Right forelimb (tissue), 1 donor: ENCODE data around the gene SLC38A11.
"Not testable (repeated sequence)": the region's sequence is repeated elsewhere in the genome, so short reads cannot be mapped to it uniquely, and the experiment has no call there.

ENCODE experiments used
- DNase-seq: peaks from one replicate; pipeline ENCODE4 v3.0.0-alpha.2; 2018

SLC38A11 gene

DNA sequence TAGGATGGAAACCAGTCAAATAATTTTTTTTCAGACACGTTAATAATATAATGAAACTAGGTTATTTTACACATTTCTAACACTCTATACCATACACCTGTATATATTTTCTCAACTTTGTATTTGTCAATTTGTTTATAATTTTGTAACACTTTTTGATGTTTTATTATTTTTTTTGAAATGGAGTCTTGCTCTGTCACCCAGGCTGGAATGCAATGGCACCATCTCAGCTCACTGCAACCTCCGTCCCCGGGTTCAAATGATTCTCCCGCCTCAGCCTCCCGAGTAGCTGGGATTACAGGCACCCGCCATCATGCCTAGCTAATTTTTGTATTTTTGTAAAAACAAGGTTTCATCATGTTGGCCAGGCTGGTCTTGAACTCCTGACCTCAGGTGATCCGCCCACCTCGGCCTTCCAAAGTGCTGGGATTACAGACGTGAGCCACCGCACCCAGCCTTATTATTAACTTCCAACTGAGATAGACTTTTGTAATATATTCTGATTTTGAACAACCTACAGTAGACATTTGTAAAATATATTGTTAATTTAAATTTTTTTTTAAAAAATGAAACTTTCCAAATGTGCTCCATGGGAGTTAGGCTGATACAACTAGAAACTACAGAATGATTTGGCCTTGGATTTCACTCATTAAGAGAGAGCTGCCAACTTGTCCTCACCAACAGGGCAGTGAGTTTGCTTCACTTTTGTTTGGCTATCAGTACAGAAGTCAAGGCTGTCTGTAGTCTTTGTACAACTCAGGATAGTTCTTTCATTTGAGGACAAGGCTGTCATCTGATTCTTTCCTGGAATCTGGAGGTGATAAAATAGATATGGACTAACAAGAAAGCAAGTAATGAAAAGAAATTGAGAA lies 79.8 kb downstream of the SLC38A11 start:
- no peak for DNase-seq

DNA sequence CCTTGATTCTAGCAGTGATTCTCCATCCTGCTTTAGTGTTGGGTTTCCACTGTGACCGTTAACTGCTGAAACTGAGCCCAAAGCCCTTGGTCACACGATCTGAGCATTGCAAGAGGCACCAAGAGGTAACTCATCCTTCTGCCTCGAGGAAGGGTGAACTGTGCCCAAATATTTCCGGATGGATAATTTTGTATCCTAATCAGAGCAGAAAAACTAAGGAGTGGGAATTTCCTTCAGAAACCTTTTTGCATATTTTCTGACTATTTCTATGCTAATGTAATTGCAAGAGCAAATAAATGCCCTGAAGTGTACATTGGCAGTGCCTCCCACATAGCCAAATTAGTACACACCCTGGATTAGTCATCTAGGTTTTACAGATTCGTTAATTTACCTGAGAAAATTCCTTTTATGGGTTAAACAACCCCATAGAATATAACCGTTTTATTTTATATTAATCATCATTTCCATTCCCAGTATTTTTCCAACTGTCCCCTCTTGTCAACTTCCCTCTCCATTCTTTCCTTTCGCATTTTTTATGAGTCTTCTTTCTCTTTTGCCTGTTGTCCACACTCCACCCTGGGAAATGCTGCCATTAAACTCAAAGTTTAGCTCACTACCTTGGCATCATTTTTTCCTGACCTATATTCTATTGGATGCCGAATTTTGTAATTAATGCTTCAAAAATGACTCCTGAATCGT lies 82.0 kb downstream of the SLC38A11 start:
- no peak for DNase-seq

DNA sequence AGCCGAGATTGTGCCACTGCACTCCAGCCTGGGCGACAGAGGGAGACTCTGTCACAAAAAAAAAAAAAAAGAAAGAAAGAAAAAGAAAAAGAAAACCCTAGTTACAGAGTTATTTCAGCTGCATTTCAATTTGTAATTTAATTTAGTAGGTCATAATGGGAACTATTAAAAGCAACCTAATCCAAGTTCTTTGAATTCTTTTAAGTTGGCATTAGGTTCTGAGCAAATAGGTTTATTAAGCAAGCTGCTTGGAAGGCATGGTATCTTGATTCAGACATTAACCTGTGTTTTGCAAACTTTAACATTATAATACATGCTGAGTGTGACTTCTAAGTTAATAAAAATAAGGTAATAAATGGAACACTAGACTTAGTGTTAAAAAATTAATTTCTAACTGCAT lies 83.9 kb downstream of the SLC38A11 start:
- no peak for DNase-seq

DNA sequence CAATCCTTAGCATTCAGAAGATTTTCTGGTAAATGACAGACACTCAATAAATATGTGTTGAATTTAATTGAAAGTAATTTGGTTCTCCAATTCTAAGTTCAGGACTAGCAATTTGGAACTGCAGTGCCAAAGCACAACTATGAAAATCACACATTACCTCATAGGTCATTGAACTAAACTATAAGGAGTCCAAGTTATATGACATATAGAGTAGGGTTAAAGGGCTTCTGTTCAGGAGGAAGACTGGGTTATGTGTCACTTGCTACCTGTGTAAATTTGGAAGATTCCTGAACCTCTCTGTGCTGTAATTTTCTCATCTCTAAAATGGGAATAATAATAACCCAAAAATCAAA lies 85.9 kb downstream of the SLC38A11 start:
- DNase-seq, result no peak

DNA sequence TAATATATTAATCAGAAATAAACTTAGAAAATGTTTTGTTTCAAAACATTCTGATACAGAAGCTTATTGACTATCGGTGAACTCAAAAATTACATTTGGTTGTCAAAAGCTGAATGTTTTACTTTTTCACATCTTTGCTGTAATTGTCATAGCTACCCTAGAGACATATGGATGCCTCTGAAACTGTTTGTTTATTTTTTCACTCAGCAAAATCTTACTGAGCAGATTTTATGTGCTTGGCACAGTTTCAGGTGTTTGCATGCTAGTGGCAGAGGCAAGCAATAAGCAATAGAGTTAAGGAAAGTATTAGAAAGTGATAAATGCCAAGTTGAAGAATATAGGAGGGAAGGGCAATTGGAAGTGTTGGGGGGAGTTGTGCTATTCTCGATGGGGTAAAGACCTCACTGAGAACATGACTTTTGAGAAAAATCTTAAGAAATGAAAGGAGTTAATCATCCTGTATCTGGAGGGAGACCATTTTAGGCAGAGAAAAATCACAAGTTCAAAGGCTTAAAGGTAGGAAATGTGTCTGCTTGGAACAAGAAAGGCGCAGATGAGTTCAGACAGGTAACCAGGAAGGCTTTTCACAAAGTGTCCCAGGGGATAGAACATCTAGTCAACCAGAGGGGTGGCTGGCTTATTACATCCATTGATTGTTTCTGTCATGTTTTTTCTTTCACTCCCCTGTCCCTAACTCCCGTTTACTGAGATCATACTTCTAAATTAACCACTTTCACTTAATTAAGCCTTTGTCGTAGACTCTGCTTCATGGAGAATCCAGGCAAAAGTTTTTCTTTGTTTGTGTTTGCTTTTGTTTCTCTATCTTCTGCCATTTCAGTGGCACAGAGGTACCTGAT lies 86.5 kb downstream of the SLC38A11 start:
- no peak for DNase-seq

DNA sequence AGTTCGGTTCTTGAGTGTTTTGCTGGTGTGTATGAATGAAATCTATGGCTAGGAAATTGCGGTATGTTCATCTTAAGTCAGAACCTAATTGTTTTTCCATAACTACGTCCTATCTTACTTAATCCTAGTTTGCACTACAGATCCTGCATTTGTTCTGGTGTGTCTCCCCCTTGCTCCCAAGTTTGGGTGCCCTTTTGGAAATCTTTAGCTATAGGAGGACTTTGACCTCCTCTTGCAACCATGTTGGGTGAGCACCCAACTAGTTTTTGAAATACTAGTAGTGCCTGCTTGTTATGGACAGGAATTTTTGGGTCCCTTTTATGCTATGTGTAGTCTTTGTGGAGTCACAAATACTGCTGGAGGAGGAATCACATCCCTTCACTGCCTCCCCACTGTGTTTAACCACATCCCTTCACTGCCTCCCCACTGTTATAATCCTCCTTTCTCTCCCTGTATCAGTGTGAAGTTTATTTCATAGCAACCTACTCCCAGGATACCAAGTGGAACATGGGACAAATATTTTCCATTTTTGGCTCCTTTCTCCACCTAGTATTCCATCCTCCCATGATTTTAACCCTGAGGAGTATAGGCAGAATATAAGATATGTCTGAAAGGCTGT lies 87.4 kb downstream of the SLC38A11 start:
- DNase-seq, result no peak

DNA sequence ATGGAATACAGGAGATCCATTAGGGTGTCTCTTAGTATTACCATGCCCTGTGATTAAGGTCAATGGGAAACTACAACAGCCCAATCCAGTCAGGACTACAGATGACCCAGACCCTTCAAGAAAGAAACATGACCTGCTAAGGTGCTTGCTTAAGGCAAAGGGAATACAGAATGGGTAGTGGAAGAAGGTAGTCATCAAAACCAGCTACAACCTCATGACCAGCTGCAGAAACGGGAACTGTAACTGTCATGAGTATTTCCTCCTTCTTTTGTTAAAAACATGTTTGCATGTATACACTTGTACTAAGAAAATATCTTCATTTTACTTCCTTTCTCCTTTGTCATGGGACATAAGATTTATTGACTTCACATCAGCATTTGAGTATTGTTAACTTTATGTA lies 88.9 kb downstream of the SLC38A11 start:
- DNase-seq, result not testable (repeated sequence)

DNA sequence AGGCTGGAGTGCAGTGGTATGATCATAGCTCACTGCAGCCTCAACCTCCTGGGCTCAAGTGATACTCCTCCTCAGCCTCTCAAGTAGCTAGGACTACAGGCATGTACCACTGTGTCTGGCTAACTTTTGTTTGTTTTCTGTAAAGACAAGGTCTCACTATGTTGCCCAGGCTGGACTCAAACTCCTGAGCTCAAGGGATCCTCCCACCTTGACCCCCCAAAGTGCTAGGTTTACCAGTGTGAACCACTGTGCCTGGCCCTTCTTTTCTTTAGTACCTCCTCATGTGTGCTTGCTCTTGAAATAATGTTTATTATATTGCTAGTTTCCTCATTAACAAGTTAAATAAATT lies 94.7 kb downstream of the SLC38A11 start:
- no peak for DNase-seq

DNA sequence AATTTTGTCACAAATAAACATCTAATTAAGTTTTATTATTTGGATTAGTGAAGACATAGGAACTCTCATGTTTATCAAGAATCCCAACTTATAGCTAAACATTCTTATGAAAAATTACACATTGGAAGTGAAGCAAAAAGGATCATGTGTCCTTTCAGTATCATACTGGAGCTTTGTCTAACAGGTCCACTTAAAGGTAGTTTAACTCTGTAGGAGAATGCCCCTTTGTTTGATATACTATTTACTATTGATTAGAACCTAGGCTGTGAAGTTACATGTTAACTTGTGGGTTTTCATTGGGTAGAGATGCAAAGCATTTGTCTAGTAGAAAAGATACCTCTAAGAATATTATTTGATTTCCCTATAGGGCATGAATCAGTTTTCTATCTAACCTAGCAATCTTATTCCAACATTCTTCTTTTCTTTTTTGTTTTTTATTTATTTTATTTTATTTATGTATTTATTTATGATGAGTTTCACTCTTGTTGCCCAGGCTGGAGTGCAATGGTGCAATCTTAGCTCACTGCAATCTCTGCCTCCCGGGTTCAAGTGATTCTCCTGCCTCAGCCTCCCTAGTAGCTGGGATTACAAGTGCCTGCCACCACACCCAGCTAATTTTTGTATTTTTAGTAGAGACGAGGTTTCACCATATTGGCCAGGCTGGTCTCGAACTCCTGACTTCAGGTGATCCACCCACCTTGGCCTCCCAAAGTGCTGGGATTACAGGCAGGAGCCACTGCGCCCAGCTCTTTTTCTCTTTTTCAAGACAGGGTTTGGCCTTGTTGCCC lies 95.2 kb downstream of the SLC38A11 start:
- DNase-seq, result not testable (repeated sequence)

DNA sequence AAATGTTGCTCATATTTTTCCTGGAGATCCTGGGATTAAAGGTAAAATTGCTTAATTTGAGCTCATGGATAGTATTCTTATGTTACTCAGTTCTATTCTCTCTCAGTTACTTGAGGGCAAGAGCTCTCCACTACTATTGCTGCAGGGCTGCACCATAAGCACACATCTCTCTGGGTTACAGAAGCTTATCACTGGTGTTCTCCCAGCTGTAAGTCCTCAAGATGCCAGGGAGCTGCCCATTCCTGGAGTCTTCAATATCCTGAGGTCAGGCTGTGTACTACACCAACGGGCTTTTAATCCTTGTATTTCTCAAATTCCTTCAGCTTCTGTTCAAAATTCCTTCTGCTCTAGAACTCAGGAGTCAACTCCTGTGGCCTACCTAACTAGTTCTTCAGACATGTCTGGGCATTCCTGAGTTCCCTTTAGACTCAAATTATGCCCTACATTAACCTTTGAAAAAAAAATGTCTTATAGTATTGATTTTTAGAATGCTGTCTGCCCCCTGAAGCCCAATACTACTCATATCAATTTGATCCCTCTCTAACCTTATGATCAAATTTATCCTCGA lies 96.0 kb downstream of the SLC38A11 start:
- DNase-seq, result no peak

DNA sequence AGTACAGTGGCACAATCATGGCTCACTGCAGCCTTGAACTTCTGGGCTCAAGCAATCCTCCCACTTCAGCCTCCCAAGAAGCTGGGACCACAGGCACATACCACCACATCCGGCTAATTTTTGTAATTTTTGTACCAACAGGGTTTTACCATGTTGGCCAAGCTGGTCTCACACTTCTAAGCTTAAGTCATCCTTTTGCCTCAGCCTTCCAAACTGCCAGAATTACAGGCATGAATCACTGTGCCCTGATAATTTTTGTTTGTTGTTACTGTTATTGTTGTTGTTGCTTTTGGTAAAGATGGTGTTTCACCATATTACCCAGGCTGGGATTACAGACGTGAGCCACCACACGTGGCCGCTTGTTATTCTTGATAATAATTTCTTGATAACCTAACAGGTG lies 103.2 kb downstream of the SLC38A11 start:
- DNase-seq, result no peak

DNA sequence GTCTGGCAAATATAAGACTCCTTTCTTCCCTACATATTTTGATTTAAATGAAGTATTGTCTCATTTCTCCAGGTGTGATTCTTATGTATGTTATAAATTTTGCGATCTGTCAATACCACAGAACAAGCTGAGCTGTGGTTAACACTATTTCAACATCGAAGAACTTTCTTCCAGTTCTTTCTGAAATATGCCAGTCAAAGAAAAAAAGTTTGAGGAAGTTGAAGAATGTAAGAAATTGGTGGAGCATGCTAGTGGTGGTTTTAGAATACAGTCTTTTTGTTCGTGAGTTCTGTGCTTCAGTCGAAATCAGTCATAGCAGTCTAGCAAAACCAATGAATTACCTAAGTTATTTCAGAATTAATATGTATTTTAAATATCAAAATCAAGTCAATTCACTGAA lies 105.1 kb downstream of the SLC38A11 start:
- DNase-seq, result no peak

DNA sequence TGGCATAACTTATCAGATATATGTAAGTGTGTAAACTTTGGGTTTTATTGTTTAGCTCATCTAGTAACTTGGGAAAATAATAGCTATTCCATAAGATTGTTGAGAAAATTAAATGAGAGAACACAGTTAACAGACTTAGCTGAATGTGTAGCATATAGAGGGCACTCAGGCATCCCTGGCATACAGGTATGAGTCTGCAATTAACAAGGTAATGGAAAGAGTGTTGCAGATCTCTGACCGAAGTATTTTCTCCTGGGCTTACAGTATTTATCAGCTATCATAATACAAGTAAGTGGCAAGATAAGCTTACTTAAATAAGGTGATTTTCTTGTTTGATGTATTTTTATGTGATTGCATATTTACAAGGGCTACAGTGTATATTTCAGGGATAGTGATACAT lies 105.8 kb downstream of the SLC38A11 start:
- no peak for DNase-seq

DNA sequence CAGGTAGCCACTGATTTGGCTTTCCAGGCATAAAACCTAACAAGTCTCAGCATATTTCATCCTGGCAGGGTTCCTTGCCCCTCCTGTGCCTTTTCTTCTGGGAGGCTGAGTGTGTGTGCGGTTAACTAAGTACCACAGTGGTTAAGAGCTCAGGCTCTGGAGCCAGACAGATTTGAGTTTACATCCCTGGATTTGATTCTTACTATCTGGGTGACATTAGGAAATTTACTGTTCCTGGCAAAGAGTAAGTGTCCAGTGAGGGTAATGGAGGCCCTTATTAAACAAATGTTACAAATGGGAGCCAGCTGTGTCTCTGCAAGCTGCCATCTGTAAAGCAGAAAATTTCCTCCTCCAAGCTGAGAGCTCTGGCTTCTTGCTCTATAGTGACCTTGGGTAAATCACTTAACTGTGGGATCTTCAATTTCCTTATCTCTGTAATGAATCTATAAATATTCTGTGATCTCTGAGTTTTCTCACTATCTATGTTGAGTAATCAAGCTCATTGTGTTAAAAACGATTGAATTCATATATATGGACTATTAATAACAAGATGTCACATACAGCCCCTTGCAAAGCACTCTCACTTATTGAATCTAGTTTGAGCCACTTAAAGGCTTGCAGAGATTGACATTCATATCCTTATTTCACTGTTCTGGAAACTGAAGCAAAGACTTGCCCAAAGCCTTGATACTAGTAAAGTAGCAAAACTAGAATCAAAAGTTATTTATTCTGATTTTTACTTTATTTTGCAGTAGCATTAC lies 107.2 kb downstream of the SLC38A11 start:
- no peak for DNase-seq

DNA sequence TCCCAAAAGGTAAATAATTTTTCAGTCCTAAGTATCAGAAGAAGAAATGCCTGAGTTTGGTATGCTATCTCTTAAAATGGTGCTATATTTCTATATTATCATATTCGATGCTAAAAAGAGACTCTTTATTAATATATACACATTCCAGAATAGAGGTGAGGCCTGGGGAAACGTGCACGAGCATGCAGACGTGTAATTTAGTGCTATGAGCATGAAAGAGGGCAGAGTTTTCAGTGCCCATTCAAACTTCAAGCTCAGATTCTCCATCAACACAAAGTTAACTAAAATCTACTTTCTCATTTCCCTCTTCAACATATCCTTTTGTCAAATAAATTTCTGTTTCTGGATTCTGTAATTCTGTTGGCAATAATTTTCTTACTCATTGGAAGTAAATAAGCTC lies 108.0 kb downstream of the SLC38A11 start:
- no peak for DNase-seq

DNA sequence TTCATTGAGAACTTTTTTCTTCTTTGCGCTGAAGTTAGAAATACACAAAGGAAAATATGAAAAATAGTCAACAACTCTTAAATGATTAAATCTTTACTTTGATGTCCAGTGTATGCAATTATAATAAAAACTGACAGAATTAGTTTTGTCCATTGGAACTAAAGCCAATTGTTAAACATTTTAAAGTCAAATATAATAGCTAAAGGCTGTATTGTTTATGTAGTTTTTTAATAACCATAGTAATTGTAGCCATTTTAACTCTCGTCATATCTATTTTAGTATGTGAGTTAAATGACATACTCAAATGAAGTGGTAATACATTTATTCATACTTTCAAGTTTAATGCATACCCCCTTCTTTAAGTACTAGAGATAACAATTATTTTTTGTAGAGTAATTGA lies 109.0 kb downstream of the SLC38A11 start:
- DNase-seq, result no peak
